HFFc6 (cell line): Measurements from ENCODE around the gene SESN3. TPM values are rescaled to one million over a fixed set of nuclear protein-coding genes. Genes with fewer than 3 reads are reported as not detected.
"Not testable (repeated sequence)": the region's sequence is repeated elsewhere in the genome, so short reads cannot be mapped to it uniquely, and the experiment has no call there.

ENCODE experiments used
- DNase-seq: peaks from one replicate; pipeline ENCODE4 v3.0.0-alpha.2; 2018
- H3K27ac Mint-ChIP-seq: 2 replicates; pipeline ENCODE4 v1.8.0; 2020; ENCODE audit warnings: mild to moderate bottlenecking, mixed read lengths
- H3K27me3 Mint-ChIP-seq: 2 replicates; pipeline ENCODE4 v1.8.0; 2021; ENCODE audit warnings: mild to moderate bottlenecking, moderate library complexity, mixed read lengths; ENCODE audit not compliant: insufficient read depth
- H3K36me3 Mint-ChIP-seq: 2 replicates; pipeline ENCODE4 v1.8.0; 2021; ENCODE audit warnings: low read depth, mixed read lengths
- H3K4me1 Mint-ChIP-seq: 2 replicates; pipeline ENCODE4 v1.8.0; 2020; ENCODE audit warnings: low read depth, mixed read lengths
- H3K4me3 Mint-ChIP-seq: 2 replicates; pipeline ENCODE4 v1.8.0; 2020; ENCODE audit warnings: mild to moderate bottlenecking, moderate library complexity, mixed read lengths
- H3K9me3 Mint-ChIP-seq: 2 replicates; pipeline ENCODE4 v1.8.0; 2020; ENCODE audit warnings: mild to moderate bottlenecking, mixed read lengths
- CTCF ChIP-seq: fragments of 200-600 bp; sonication (generic); IDR thresholded peaks from 2 replicates; pipeline ENCODE4 v1.5.0; 2021; ENCODE audit warnings: antibody characterized with exemption, mild to moderate bottlenecking
- long read RNA-seq: library from polyadenylated mRNA; unstranded; transcript quantifications from one replicate; pipeline ENCODE4 v2.0.0, GENCODE V29; 2019
- total RNA-seq, 6 experiments: library from RNA; stranded (reverse); fragmentation: NEBNext Ultra II Directional; extraction: Animal tissue kit (Norgen Biotek cat#: 25700); gene quantifications; 2 replicates in 1 of 6; 3 replicates in 5 of 6; pipeline ENCODE4 v1.2.3, GENCODE V29; 2021

Gene SESN3
- under 1 TPM; 0.12 to 0.28 (median 0.21) TPM for total RNA-seq
- long read RNA-seq, result 0 reads

- H3K27me3 Mint-ChIP-seq, result peaks cover 20% of the 10 kb centered on the region
- peaks cover 14% of the 10 kb centered on the region for H3K4me1 Mint-ChIP-seq
- peak within 1 kb of the TSS; percentile 81 for H3K4me3 Mint-ChIP-seq
- H3K27ac Mint-ChIP-seq, result no peak within 1 kb of the TSS
- no peak for TF ChIP-seq CTCF
- H3K36me3 Mint-ChIP-seq, result no peaks in the 10 kb centered on the region
- H3K9me3 Mint-ChIP-seq, result no peaks in the 10 kb centered on the region
- peak; percentile 90 for DNase-seq
Measured at GRCh38 chr11:95231127-95231880, at the start of gene SESN3. Gene SESN3, minus strand, starts transcription at chr11:95231202. Its CDS starts 342 bp downstream, at chr11:95230860.

GRCh38 chr11:95279921-95280868 lies 49.2 kb upstream of the SESN3 start:
- Mint-ChIP-seq H3K27me3 (no peaks in the 10 kb centered on the region), H3K27ac (no peak overlapping the region), H3K9me3 (no peaks in the 10 kb centered on the region), H3K4me3 (no peak overlapping the region), H3K4me1 (no peaks in the 10 kb centered on the region), H3K36me3 (no peaks in the 10 kb centered on the region)
- no peak for TF ChIP-seq CTCF
- no peak for DNase-seq

GRCh38 chr11:95277868-95278267 lies 46.9 kb upstream of the SESN3 start:
- no peaks in the 10 kb centered on the region for H3K9me3 Mint-ChIP-seq
- no peak for TF ChIP-seq CTCF
- H3K4me1 Mint-ChIP-seq, result no peaks in the 10 kb centered on the region
- no peak overlapping the region for H3K27ac Mint-ChIP-seq
- no peaks in the 10 kb centered on the region; the same call in 1 of the 2 replicates for H3K27me3 Mint-ChIP-seq
- DNase-seq, result no peak
- H3K36me3 Mint-ChIP-seq, result no peaks in the 10 kb centered on the region
- H3K4me3 Mint-ChIP-seq, result no peak overlapping the region

GRCh38 chr11:95276139-95276538 lies 45.1 kb upstream of the SESN3 start:
- H3K36me3 Mint-ChIP-seq, result no peaks in the 10 kb centered on the region
- no peak for DNase-seq
- no peaks in the 10 kb centered on the region; the same call in 1 of the 2 replicates for H3K27me3 Mint-ChIP-seq
- TF ChIP-seq CTCF, result no peak
- no peak overlapping the region for H3K27ac Mint-ChIP-seq
- H3K4me1 Mint-ChIP-seq, result no peaks in the 10 kb centered on the region
- H3K9me3 Mint-ChIP-seq, result no peaks in the 10 kb centered on the region
- H3K4me3 Mint-ChIP-seq, result no peak overlapping the region

- H3K4me3 Mint-ChIP-seq, H3K36me3 Mint-ChIP-seq, DNase-seq, H3K27me3 Mint-ChIP-seq, H3K9me3 Mint-ChIP-seq, H3K4me1 Mint-ChIP-seq, H3K27ac Mint-ChIP-seq: not testable (repeated sequence)
Measured at GRCh38 chr11:95273618-95274017, 42.6 kb upstream of the SESN3 start.
